ENCODE results near the gene ANKRD55. TPM values are rescaled to one million over a fixed set of nuclear protein-coding genes. Genes with fewer than 3 reads are reported as not detected.

The ANKRD55 gene
- total RNA-seq, 1 experiment from 2014 or later: not detected

GRCh38 chr5:56056875-56057274 lies 176.3 kb downstream of the ANKRD55 start:
- ChIA-PET CTCF (no interaction called here), POLR2A (ENCODE audit: unreplicated experiment) (no interaction called here)
- Histone ChIP-seq H3K4me3 (no peak overlapping the region), H3K4me2 (no peak overlapping the region), H2AFZ (no peak overlapping the region), H3K27ac (no peak overlapping the region), H4K20me1 (ENCODE audit: insufficient read depth) (no peaks in the 10 kb centered on the region), H3K9me2 (ENCODE audit: insufficient read depth) (no peaks in the 10 kb centered on the region), H3F3A (ENCODE audit: insufficient read depth, low read depth) (peaks cover 12% of the 10 kb centered on the region), H3K4me1 (replicated peaks; ENCODE audit: insufficient read depth) (peaks cover 17% of the 10 kb centered on the region), H3K27me3 (ENCODE audit: insufficient read depth, low read depth) (no peaks in the 10 kb centered on the region), H3K36me3 (ENCODE audit: low read depth) (no peaks in the 10 kb centered on the region), H3K9me3 (ENCODE audit: insufficient read depth, low read depth) (no peaks in the 10 kb centered on the region; the same call in 1 of the 2 replicates), H3K79me2 (ENCODE audit: low read depth) (no peaks in the 10 kb centered on the region)
- no peak for DNase-seq
- intact Hi-C loops (cut with micrococcal nuclease; ENCODE audit: unreplicated experiment): no loop called here
- TF ChIP-seq CTCF (conservative IDR thresholded peaks at IDR 0.05): no peak
- no peak for TF ChIP-seq EZH2 (IDR thresholded peaks at IDR 0.05; ENCODE audit: low read depth)
- BruUV-seq (replicated peaks): no TSS peak

- ChIA-PET POLR2A (ENCODE audit: unreplicated experiment) (no interaction called here), CTCF (no interaction called here)
- Histone ChIP-seq H3K27me3 (ENCODE audit: insufficient read depth, low read depth) (no peaks in the 10 kb centered on the region), H2AFZ (no peak overlapping the region), H3K79me2 (ENCODE audit: low read depth) (no peaks in the 10 kb centered on the region), H3K36me3 (ENCODE audit: low read depth) (no peaks in the 10 kb centered on the region), H4K20me1 (ENCODE audit: insufficient read depth) (no peaks in the 10 kb centered on the region), H3K4me2 (no peak overlapping the region), H3K4me1 (replicated peaks; ENCODE audit: insufficient read depth) (peaks cover 20% of the 10 kb centered on the region), H3K4me3 (no peak overlapping the region), H3K9me2 (ENCODE audit: insufficient read depth) (no peaks in the 10 kb centered on the region), H3F3A (ENCODE audit: insufficient read depth, low read depth) (peaks cover 16% of the 10 kb centered on the region), H3K9me3 (ENCODE audit: insufficient read depth, low read depth) (no peaks in the 10 kb centered on the region; the same call in 1 of the 2 replicates), H3K27ac (no peak overlapping the region)
- intact Hi-C loops (cut with micrococcal nuclease; ENCODE audit: unreplicated experiment): no loop called here
- no TSS peak for BruUV-seq (replicated peaks)
- TF ChIP-seq CTCF (conservative IDR thresholded peaks at IDR 0.05) (no peak), EZH2 (IDR thresholded peaks at IDR 0.05; ENCODE audit: low read depth) (no peak)
- no peak for DNase-seq
Measured at GRCh38 chr5:56055859-56056258, 177.3 kb downstream of the ANKRD55 start.

- H3K9me2 ChIP-seq (ENCODE audit: insufficient read depth): no peaks in the 10 kb centered on the region
- no peak overlapping the region for H3K4me2 ChIP-seq
- no peak overlapping the region for H3K4me3 ChIP-seq
- H3K4me1 ChIP-seq (replicated peaks; ENCODE audit: insufficient read depth): peaks cover 20% of the 10 kb centered on the region
- H3K79me2 ChIP-seq (ENCODE audit: low read depth): no peaks in the 10 kb centered on the region
- no peaks in the 10 kb centered on the region; the same call in 1 of the 2 replicates for H3K9me3 ChIP-seq (ENCODE audit: insufficient read depth, low read depth)
- H3K27ac ChIP-seq: no peak overlapping the region
- TF ChIP-seq CTCF (conservative IDR thresholded peaks at IDR 0.05) (no peak), EZH2 (IDR thresholded peaks at IDR 0.05; ENCODE audit: low read depth) (no peak)
- ChIA-PET POLR2A (ENCODE audit: unreplicated experiment) (no interaction called here), CTCF (no interaction called here)
- peaks cover 20% of the 10 kb centered on the region for H3F3A ChIP-seq (ENCODE audit: insufficient read depth, low read depth)
- no peak overlapping the region for H2AFZ ChIP-seq
- intact Hi-C loops (cut with micrococcal nuclease; ENCODE audit: unreplicated experiment): no loop called here
- no peaks in the 10 kb centered on the region for H4K20me1 ChIP-seq (ENCODE audit: insufficient read depth)
- no peaks in the 10 kb centered on the region for H3K27me3 ChIP-seq (ENCODE audit: insufficient read depth, low read depth)
- BruUV-seq (replicated peaks): no TSS peak
- no peaks in the 10 kb centered on the region for H3K36me3 ChIP-seq (ENCODE audit: low read depth)
- DNase-seq: no peak
Measured at GRCh38 chr5:56055287-56055686, 177.8 kb downstream of the ANKRD55 start.

All from PC-9 (cell line).